HEK293T (cell line): ENCODE data around the gene NDUFAF5.
"Not testable (repeated sequence)": the region's sequence is repeated elsewhere in the genome, so short reads cannot be mapped to it uniquely, and the experiment has no call there.

Experiments
- CTCF ChIA-PET: fragments of 350-600 bp; formaldehyde crosslinking; extraction: SDS; loops from one replicate; lab custom pipeline; 2021; ENCODE audit warnings: antibody characterized with exemption, inconsistent platforms; lab: Yijun Ruan, JAX
- POLR2A ChIA-PET: fragments of 350-600 bp; formaldehyde crosslinking; extraction: SDS; loops from one replicate; lab custom pipeline; 2020; ENCODE audit warnings: antibody characterized with exemption, inconsistent platforms; lab: Yijun Ruan, JAX
- DNase-seq: peaks from one replicate; pipeline ENCODE4 v3.0.0; 2012; ENCODE audit warnings: mixed read lengths; ENCODE audit errors: extremely low spot score
- ARNT ChIP-seq: fragments of 450-650 bp; IDR thresholded peaks from 2 replicates; pipeline ENCODE4 v1.6.1; 2017; ENCODE audit warnings: mild to moderate bottlenecking
- BHLHE40 ChIP-seq: fragments of 450-650 bp; IDR thresholded peaks from 2 replicates; pipeline ENCODE4 v1.6.1; 2016; ENCODE audit warnings: mild to moderate bottlenecking, moderate library complexity, borderline replicate concordance
- CTBP1 ChIP-seq: fragments of 450-650 bp; IDR thresholded peaks from 2 replicates; pipeline ENCODE4 v1.6.1; 2016; ENCODE audit warnings: borderline replicate concordance
- ELF4 ChIP-seq: fragments of 450-650 bp; IDR thresholded peaks from 2 replicates; pipeline ENCODE4 v1.6.1; 2017; ENCODE audit warnings: antibody characterized with exemption
- FOXA1 ChIP-seq: fragments of 450-650 bp; IDR thresholded peaks from 2 replicates; pipeline ENCODE4 v1.6.1; 2016; ENCODE audit warnings: mild to moderate bottlenecking
- FOXK2 ChIP-seq: fragments of 450-650 bp; IDR thresholded peaks from 2 replicates; pipeline ENCODE4 v1.6.1; 2016; ENCODE audit warnings: mild to moderate bottlenecking
- FOXM1 ChIP-seq: fragments of 450-650 bp; IDR thresholded peaks from 2 replicates; pipeline ENCODE4 v1.6.1; 2017; ENCODE audit warnings: mild to moderate bottlenecking, borderline replicate concordance
- HDGF ChIP-seq: fragments of 450-650 bp; IDR thresholded peaks from 2 replicates; pipeline ENCODE4 v1.6.1; 2017; ENCODE audit warnings: antibody characterized with exemption, borderline replicate concordance
- L3MBTL2 ChIP-seq: fragments of 450-650 bp; conservative IDR thresholded peaks from 2 replicates; pipeline ENCODE4 v1.6.1; 2016; ENCODE audit warnings: mild to moderate bottlenecking
- LEF1 ChIP-seq: fragments of 450-650 bp; IDR thresholded peaks from 2 replicates; pipeline ENCODE4 v1.6.1; 2017; ENCODE audit warnings: mild to moderate bottlenecking, borderline replicate concordance
- NFRKB ChIP-seq: fragments of 450-650 bp; IDR thresholded peaks from 2 replicates; pipeline ENCODE4 v1.6.1; 2016; ENCODE audit warnings: mild to moderate bottlenecking, moderate library complexity
- PKNOX1 ChIP-seq: fragments of 450-650 bp; IDR thresholded peaks from 2 replicates; pipeline ENCODE4 v1.6.1; 2016
- SP1 ChIP-seq: fragments of 450-650 bp; IDR thresholded peaks from 2 replicates; pipeline ENCODE4 v1.6.1; 2017
- SUZ12 ChIP-seq: fragments of 450-650 bp; IDR thresholded peaks from 2 replicates; pipeline ENCODE4 v1.6.1; 2016; ENCODE audit warnings: mild to moderate bottlenecking
- TARDBP ChIP-seq: fragments of 450-650 bp; IDR thresholded peaks from 2 replicates; pipeline ENCODE4 v1.6.1; 2016
- ZNF384 ChIP-seq: fragments of 450-650 bp; IDR thresholded peaks from 2 replicates; pipeline ENCODE4 v1.6.1; 2016

Gene NDUFAF5

GRCh38 chr20:13756551-13756950, 28.3 kb upstream of the NDUFAF5 start:
- POLR2A ChIA-PET, result no interaction called here
- no peak for DNase-seq
- CTCF ChIA-PET, result no interaction called here
- TF ChIP-seq CTBP1, result no peak
- no peak for TF ChIP-seq ELF4
- no peak for TF ChIP-seq ZNF384
- TF ChIP-seq NFRKB, result no peak
- TF ChIP-seq FOXK2, result no peak
- TF ChIP-seq FOXM1, result no peak
- TF ChIP-seq L3MBTL2, result no peak
- TF ChIP-seq BHLHE40, result no peak
- TF ChIP-seq LEF1, result no peak
- TF ChIP-seq ARNT, result no peak
- no peak for TF ChIP-seq SUZ12
- no peak for TF ChIP-seq HDGF
- TF ChIP-seq PKNOX1, result no peak
- no peak for TF ChIP-seq TARDBP
- no peak for TF ChIP-seq SP1
- TF ChIP-seq FOXA1, result no peak

- ChIA-PET POLR2A (no interaction called here), CTCF (no interaction called here)
- TF ChIP-seq FOXK2 (no peak), SP1 (no peak), FOXA1 (no peak), BHLHE40 (no peak), ZNF384 (no peak), PKNOX1 (no peak)
- DNase-seq, result no peak
Observed at GRCh38 chr20:13758884-13759283, 25.9 kb upstream of the NDUFAF5 start.

GRCh38 chr20:13760451-13760946, 24.3 kb upstream of the NDUFAF5 start:
- POLR2A ChIA-PET, DNase-seq, CTCF ChIA-PET: not testable (repeated sequence)

- ChIA-PET POLR2A (no interaction called here), CTCF (no interaction called here)
- no peak for DNase-seq
- no peak for TF ChIP-seq FOXA1
- no peak for TF ChIP-seq ZNF384
- TF ChIP-seq HDGF, result no peak
- no peak for TF ChIP-seq TARDBP
- TF ChIP-seq FOXK2, result no peak
- no peak for TF ChIP-seq SP1
- TF ChIP-seq NFRKB, result no peak
- no peak for TF ChIP-seq ELF4
- TF ChIP-seq CTBP1, result no peak
- no peak for TF ChIP-seq BHLHE40
- no peak for TF ChIP-seq LEF1
Observed at GRCh38 chr20:13765299-13765698, 19.5 kb upstream of the NDUFAF5 start.

- ChIA-PET CTCF (no interaction called here), POLR2A (no interaction called here)
- no peak for DNase-seq
- TF ChIP-seq ELF4 (no peak), ARNT (no peak), ZNF384 (no peak), FOXK2 (no peak)
Observed at GRCh38 chr20:13765868-13766416, 18.9 kb upstream of the NDUFAF5 start.

- CTCF ChIA-PET, result interaction anchor here (0.8 kb wide), 1 partner anchor 446 kb away, joined by 3 read pairs; no protein-coding TSS in a partner anchor
- no peak for DNase-seq
- POLR2A ChIA-PET, result no interaction called here
- TF ChIP-seq ELF4, result no peak
- no peak for TF ChIP-seq NFRKB
- no peak for TF ChIP-seq BHLHE40
- TF ChIP-seq ARNT, result no peak
Observed at GRCh38 chr20:13770141-13770540, 14.7 kb upstream of the NDUFAF5 start.

GRCh38 chr20:13771853-13772453, 12.9 kb upstream of the NDUFAF5 start:
- no peak for TF ChIP-seq ELF4
- no peak for TF ChIP-seq FOXA1
- no peak for TF ChIP-seq HDGF
- TF ChIP-seq PKNOX1, result 0 out of 2 replicates have a peak, but pooled peaks have one; percentile 16
- TF ChIP-seq BHLHE40, result no peak
- POLR2A ChIA-PET, result no interaction called here
- DNase-seq, result no peak
- CTCF ChIA-PET, result interaction anchor here (0.7 to 1.3 kb wide), 3 partner anchors 13 to 130 kb away, joined by 3 to 9 read pairs (median 3); partner anchors contain the start of genes ESF1 and NDUFAF5
